DOHH2 (cell line): Measurements from ENCODE around the gene GAB2.

Experiments
- H3F3A ChIP-seq: fragments of 200-600 bp; sonication (generic), shearing (Covaris generic); 2 replicates; pipeline ENCODE4 v1.6.0; 2016; ENCODE audit warnings: antibody characterized with exemption, mild to moderate bottlenecking; ENCODE audit not compliant: control insufficient read depth, insufficient read depth
- H3K27ac ChIP-seq: fragments of 200-600 bp; sonication (generic); 2 replicates; pipeline ENCODE4 v1.5.1; 2014; ENCODE audit warnings: low read depth, mild to moderate bottlenecking, low read length, moderate library complexity
- H3K27me3 ChIP-seq: fragments of 200-600 bp; sonication (generic); 2 replicates; pipeline ENCODE4 v1.6.1; 2014; ENCODE audit warnings: mild to moderate bottlenecking, low read length, mixed read lengths; ENCODE audit not compliant: control insufficient read depth
- H3K36me3 ChIP-seq: fragments of 200-600 bp; sonication (generic); 2 replicates; pipeline ENCODE4 v1.6.1; 2014; ENCODE audit warnings: mild to moderate bottlenecking, low read length, moderate library complexity, mixed read lengths; ENCODE audit not compliant: control insufficient read depth
- H3K4me1 ChIP-seq: fragments of 200-600 bp; sonication (generic); 2 replicates; pipeline ENCODE4 v1.6.1; 2014; ENCODE audit warnings: mild to moderate bottlenecking, low read length, mixed read lengths; ENCODE audit not compliant: control insufficient read depth
- H3K4me2 ChIP-seq: fragments of 200-600 bp; sonication (generic); 2 replicates; pipeline ENCODE4 v1.6.0; 2014; ENCODE audit warnings: mild to moderate bottlenecking, low read length, moderate library complexity
- H3K4me3 ChIP-seq: fragments of 200-600 bp; sonication (generic); 2 replicates; pipeline ENCODE4 v1.5.1; 2014; ENCODE audit warnings: mild to moderate bottlenecking, low read length, mixed read lengths
- H3K79me2 ChIP-seq: fragments of 200-600 bp; sonication (generic); 2 replicates; pipeline ENCODE4 v1.6.1; 2014; ENCODE audit warnings: mild to moderate bottlenecking, low read length, mixed read lengths; ENCODE audit not compliant: control insufficient read depth
- H3K9me2 ChIP-seq: fragments of 200-600 bp; sonication (generic); replicated peaks from 2 replicates; pipeline ENCODE4 v1.6.1; 2014; ENCODE audit warnings: mild to moderate bottlenecking, low read length, mixed read lengths; ENCODE audit not compliant: control insufficient read depth
- H3K9me3 ChIP-seq: fragments of 200-600 bp; sonication (generic); 2 replicates; pipeline ENCODE4 v1.6.1; 2014; ENCODE audit warnings: antibody characterized with exemption, low read length, mixed read lengths; ENCODE audit not compliant: control insufficient read depth, insufficient read depth
- H4K20me1 ChIP-seq: fragments of 200-600 bp; sonication (generic); 2 replicates; pipeline ENCODE4 v1.6.0; 2014; ENCODE audit warnings: low read depth, mild to moderate bottlenecking, antibody characterized with exemption, low read length, moderate library complexity; ENCODE audit not compliant: control insufficient read depth, insufficient read depth
- EZH2phosphoT487 ChIP-seq: fragments of 200-600 bp; sonication (generic); IDR thresholded peaks from 2 replicates; pipeline ENCODE4 v1.6.1; 2017; ENCODE audit warnings: borderline replicate concordance, mild to moderate bottlenecking, antibody characterized with exemption, low read length, moderate library complexity, mixed read lengths
- TF ChIP-seq, protein P1 (sequence below): fragments of 200-600 bp; sonication (generic); IDR thresholded peaks from one replicate; pipeline ENCODE4 v1.5.1; 2014; ENCODE audit warnings: antibody characterized with exemption, mild to moderate bottlenecking, low read depth, low read length; ENCODE audit not compliant: poor library complexity, severe bottlenecking

Gene GAB2

DNA sequence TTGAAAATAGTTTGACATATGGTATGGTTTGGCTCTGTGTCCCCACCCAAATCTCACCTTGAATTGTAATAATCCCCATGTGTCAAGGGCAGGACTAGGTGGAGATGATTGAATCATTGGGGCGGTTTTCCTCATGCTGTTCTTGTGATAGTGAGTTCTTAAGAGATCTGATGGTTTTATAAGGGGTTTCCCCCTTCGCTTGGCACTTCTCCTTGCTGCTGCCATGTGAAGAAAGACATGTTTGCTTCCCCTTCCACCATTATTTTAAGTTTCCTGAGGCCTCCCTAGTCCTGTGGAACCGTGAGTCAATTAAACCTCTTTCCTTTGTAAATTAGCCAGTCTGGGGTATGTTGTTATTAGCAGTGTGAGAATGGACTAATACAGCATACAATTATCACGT is 236.9 kb downstream of the GAB2 start:
- Histone ChIP-seq H3K4me2 (no peak overlapping the region), H3K4me1 (no peaks in the 10 kb centered on the region), H3K36me3 (no peaks in the 10 kb centered on the region), H3F3A (no peaks in the 10 kb centered on the region), H4K20me1 (no peaks in the 10 kb centered on the region), H3K9me3 (no peaks in the 10 kb centered on the region), H3K79me2 (no peaks in the 10 kb centered on the region), H3K27me3 (no peaks in the 10 kb centered on the region), H3K27ac (no peak overlapping the region), H3K4me3 (no peak overlapping the region), H3K9me2 (no peaks in the 10 kb centered on the region)
- TF ChIP-seq, protein P1, sequence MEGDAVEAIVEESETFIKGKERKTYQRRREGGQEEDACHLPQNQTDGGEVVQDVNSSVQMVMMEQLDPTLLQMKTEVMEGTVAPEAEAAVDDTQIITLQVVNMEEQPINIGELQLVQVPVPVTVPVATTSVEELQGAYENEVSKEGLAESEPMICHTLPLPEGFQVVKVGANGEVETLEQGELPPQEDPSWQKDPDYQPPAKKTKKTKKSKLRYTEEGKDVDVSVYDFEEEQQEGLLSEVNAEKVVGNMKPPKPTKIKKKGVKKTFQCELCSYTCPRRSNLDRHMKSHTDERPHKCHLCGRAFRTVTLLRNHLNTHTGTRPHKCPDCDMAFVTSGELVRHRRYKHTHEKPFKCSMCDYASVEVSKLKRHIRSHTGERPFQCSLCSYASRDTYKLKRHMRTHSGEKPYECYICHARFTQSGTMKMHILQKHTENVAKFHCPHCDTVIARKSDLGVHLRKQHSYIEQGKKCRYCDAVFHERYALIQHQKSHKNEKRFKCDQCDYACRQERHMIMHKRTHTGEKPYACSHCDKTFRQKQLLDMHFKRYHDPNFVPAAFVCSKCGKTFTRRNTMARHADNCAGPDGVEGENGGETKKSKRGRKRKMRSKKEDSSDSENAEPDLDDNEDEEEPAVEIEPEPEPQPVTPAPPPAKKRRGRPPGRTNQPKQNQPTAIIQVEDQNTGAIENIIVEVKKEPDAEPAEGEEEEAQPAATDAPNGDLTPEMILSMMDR = no peak
- no peak for TF ChIP-seq EZH2phosphoT487

GRCh38 chr11:78179459-78180071 is 238.1 kb downstream of the GAB2 start:
- H3K9me2 ChIP-seq = no peaks in the 10 kb centered on the region
- H3K4me3 ChIP-seq = no peak overlapping the region
- no peaks in the 10 kb centered on the region for H3K36me3 ChIP-seq
- no peaks in the 10 kb centered on the region for H3K4me1 ChIP-seq
- TF ChIP-seq EZH2phosphoT487 = no peak
- TF ChIP-seq, protein P1 = no peak
- H4K20me1 ChIP-seq = no peaks in the 10 kb centered on the region
- no peak overlapping the region for H3K4me2 ChIP-seq
- no peaks in the 10 kb centered on the region for H3K27me3 ChIP-seq
- H3K27ac ChIP-seq = no peak overlapping the region
- H3K79me2 ChIP-seq = no peaks in the 10 kb centered on the region
- H3K9me3 ChIP-seq = no peaks in the 10 kb centered on the region
- no peaks in the 10 kb centered on the region for H3F3A ChIP-seq

GRCh38 chr11:78177216-78177615 is 240.4 kb downstream of the GAB2 start:
- no peak for TF ChIP-seq EZH2phosphoT487
- TF ChIP-seq, protein P1 = no peak

More at GRCh38 chr11:78177216-78177615, 240.4 kb downstream of the GAB2 start:
- no peaks in the 10 kb centered on the region for H3K27me3 ChIP-seq
- H3K36me3 ChIP-seq = no peaks in the 10 kb centered on the region
- no peaks in the 10 kb centered on the region for H3K9me3 ChIP-seq
- H3K4me1 ChIP-seq = no peaks in the 10 kb centered on the region
- no peaks in the 10 kb centered on the region for H3K9me2 ChIP-seq
- no peak overlapping the region for H3K4me2 ChIP-seq
- no peaks in the 10 kb centered on the region for H3F3A ChIP-seq
- no peak overlapping the region for H3K4me3 ChIP-seq
- no peaks in the 10 kb centered on the region for H3K79me2 ChIP-seq
- no peaks in the 10 kb centered on the region for H4K20me1 ChIP-seq
- H3K27ac ChIP-seq = no peak overlapping the region
